H1 (cell line): ENCODE data around the gene HMGXB3. TPM values are rescaled to one million over a fixed set of nuclear protein-coding genes. Genes with fewer than 3 reads are reported as not detected.

Experiments
- CTCF ChIA-PET: fragments of 300-600 bp; sonication (Branson Sonifier 250); formaldehyde crosslinking; loops from one replicate; lab custom pipeline; 2021; ENCODE audit not compliant: partially characterized antibody; lab: Charles Lee
- POLR2A ChIA-PET: fragments of 300-600 bp; sonication (Branson Sonifier 250); formaldehyde crosslinking; loops from one replicate; lab custom pipeline; 2021; ENCODE audit warnings: inconsistent platforms; ENCODE audit not compliant: partially characterized antibody; lab: Charles Lee
- DNase-seq, 2 experiments: peaks; one replicate each; pipeline versions ENCODE4 v3.0.0 to v3.0.0-alpha.2; 2010 to 2022; ENCODE audit warnings: low spot score in 2 of 2, low read depth in 1 of 2, mixed read lengths in 1 of 2
- FAIRE-seq: peaks from 2 replicates; lab custom pipeline; 2011; peaks lifted over from hg19 to GRCh38; lab: Jason Lieb, UNC
- H2AFZ ChIP-seq: 2 replicates; pipeline ENCODE4 v1.8.1; 2012; ENCODE audit warnings: low read length, inconsistent platforms
- H2AK5ac ChIP-seq: 2 replicates; pipeline ENCODE4 v1.6.1; 2013; ENCODE audit warnings: low read depth, low read length
- H2BK120ac ChIP-seq: replicated peaks from 2 replicates; pipeline ENCODE3; 2013; ENCODE audit warnings: low read depth, low read length, inconsistent platforms
- H2BK12ac ChIP-seq: 2 replicates; pipeline ENCODE4 v1.6.1; 2013; ENCODE audit warnings: low read depth, low read length
- H2BK15ac ChIP-seq: 2 replicates; pipeline ENCODE4 v1.6.1; 2013; ENCODE audit warnings: low read length
- H2BK20ac ChIP-seq: 2 replicates; pipeline ENCODE4 v1.6.1; 2013; ENCODE audit warnings: low read length
- H2BK5ac ChIP-seq: 2 replicates; pipeline ENCODE4 v1.6.1; 2013; ENCODE audit warnings: low read depth, low read length
- H3K14ac ChIP-seq: 2 replicates; pipeline ENCODE4 v1.6.1; 2013; ENCODE audit warnings: inconsistent platforms; ENCODE audit not compliant: insufficient read length
- H3K18ac ChIP-seq: 2 replicates; pipeline ENCODE4 v1.6.1; 2013; ENCODE audit warnings: low read length; ENCODE audit errors: extremely low read depth
- H3K23ac ChIP-seq: 2 replicates; pipeline ENCODE4 v1.6.1; 2013; ENCODE audit warnings: inconsistent platforms; ENCODE audit not compliant: insufficient read length
- H3K23me2 ChIP-seq: 2 replicates; pipeline ENCODE4 v1.6.1; 2013; ENCODE audit warnings: low read depth, low read length
- H3K27ac ChIP-seq: 2 replicates; pipeline ENCODE4 v1.6.1; 2011; ENCODE audit warnings: low read depth, low read length, inconsistent platforms
- H3K27me3 ChIP-seq, 4 experiments: replicated peaks in 1 of 4; 1 replicate in 1 of 4; 2 replicates in 3 of 4; pipeline versions ENCODE4 v1.6.1 to v1.8.1; 2011 to 2013; ENCODE audit warnings: low read length in 3 of 4, mild to moderate bottlenecking in 3 of 4, inconsistent platforms in 2 of 4, mixed read lengths in 2 of 4, moderate library complexity in 1 of 4; ENCODE audit not compliant: control insufficient read depth in 3 of 4, insufficient read depth in 3 of 4; ENCODE audit errors: extremely low read depth in 1 of 4
- H3K36me3 ChIP-seq, 4 experiments: 2 replicates each; pipeline versions ENCODE4 v1.6.1 to v1.8.1; 2011 to 2013; ENCODE audit warnings: mild to moderate bottlenecking in 4 of 4, low read length in 3 of 4, moderate library complexity in 2 of 4, control low read depth in 1 of 4, inconsistent platforms in 1 of 4; ENCODE audit not compliant: insufficient read depth in 4 of 4, control insufficient read depth in 2 of 4
- H3K4ac ChIP-seq: replicated peaks from 2 replicates; pipeline ENCODE3; 2013; ENCODE audit warnings: low read length, low read depth, mixed read lengths, inconsistent platforms; ENCODE audit not compliant: insufficient read length
- H3K4me1 ChIP-seq, 4 experiments: replicated peaks in 1 of 4; 1 replicate in 1 of 4; 2 replicates in 3 of 4; pipeline versions ENCODE4 v1.6.1 to v1.8.1; 2011 to 2013; ENCODE audit warnings: low read length in 3 of 4, inconsistent platforms in 2 of 4, mixed read lengths in 1 of 4; ENCODE audit not compliant: insufficient read depth in 4 of 4, control insufficient read depth in 3 of 4
- H3K4me2 ChIP-seq, 2 experiments: 2 replicates each; pipeline versions ENCODE4 v1.6.1 to v1.8.1; 2011 to 2013; ENCODE audit warnings: low read depth in 2 of 2, low read length in 2 of 2, control low read depth in 1 of 2, inconsistent platforms in 1 of 2, mild to moderate bottlenecking in 1 of 2; ENCODE audit not compliant: insufficient read depth in 1 of 2
- H3K4me3 ChIP-seq, 4 experiments: fragments of 200-600, 300-600 bp in 1 of 4; sonication (generic), shearing (Covaris generic), sonication (Bioruptor Twin) in 1 of 4; 2 replicates each; pipeline versions ENCODE4 v1.5.1 to v1.8.1; 2011 to 2016; ENCODE audit warnings: low read length in 4 of 4, low read depth in 3 of 4, control low read depth in 2 of 4, inconsistent platforms in 2 of 4, mild to moderate bottlenecking in 2 of 4, mixed read lengths in 1 of 4, moderate library complexity in 1 of 4; ENCODE audit not compliant: insufficient read depth in 2 of 4; ENCODE audit errors: extremely low read depth in 1 of 4
- H3K56ac ChIP-seq: replicated peaks from 2 replicates; pipeline ENCODE3; 2013; ENCODE audit warnings: low read depth, mild to moderate bottlenecking, mixed read lengths, low read length, inconsistent platforms; ENCODE audit not compliant: insufficient read length
- H3K79me1 ChIP-seq: 2 replicates; pipeline ENCODE4 v1.6.1; 2013; ENCODE audit warnings: low read depth, low read length, control low read depth
- H3K79me2 ChIP-seq, 2 experiments: 2 replicates each; pipeline versions ENCODE4 v1.6.1 to v1.8.1; 2012 to 2013; ENCODE audit warnings: low read length in 2 of 2, mild to moderate bottlenecking in 2 of 2, inconsistent platforms in 1 of 2; ENCODE audit not compliant: insufficient read depth in 2 of 2, control insufficient read depth in 1 of 2
- H3K9ac ChIP-seq, 4 experiments: replicated peaks in 1 of 4; 1 replicate in 1 of 4; 2 replicates in 3 of 4; pipeline versions ENCODE4 v1.6.1 to v1.8.1; 2011 to 2013; ENCODE audit warnings: low read depth in 3 of 4, low read length in 3 of 4, control low read depth in 2 of 4, mild to moderate bottlenecking in 2 of 4, moderate library complexity in 2 of 4, inconsistent platforms in 1 of 4; ENCODE audit errors: extremely low read depth in 1 of 4
- H3K9me3 ChIP-seq, 2 experiments: 2 replicates each; pipeline versions ENCODE4 v1.6.1 to v1.8.1; 2012 to 2013; ENCODE audit warnings: mild to moderate bottlenecking in 2 of 2, moderate library complexity in 2 of 2, control low read depth in 1 of 2, inconsistent platforms in 1 of 2, low read depth in 1 of 2, low read length in 1 of 2, mixed read lengths in 1 of 2; ENCODE audit not compliant: insufficient read depth in 2 of 2
- H4K20me1 ChIP-seq, 2 experiments: replicated peaks in 1 of 2; 2 replicates each; pipeline versions ENCODE3 to v1.8.1; 2011 to 2013; ENCODE audit warnings: inconsistent platforms in 2 of 2, low read length in 2 of 2, mild to moderate bottlenecking in 1 of 2; ENCODE audit not compliant: insufficient read depth in 2 of 2, control insufficient read depth in 1 of 2
- H4K5ac ChIP-seq: 2 replicates; pipeline ENCODE4 v1.6.1; 2013; ENCODE audit warnings: low read length, low read depth, mixed read lengths, inconsistent platforms; ENCODE audit not compliant: insufficient read length
- H4K8ac ChIP-seq: 2 replicates; pipeline ENCODE4 v1.8.0; 2013; ENCODE audit warnings: mild to moderate bottlenecking, moderate library complexity, low read length, inconsistent platforms; ENCODE audit not compliant: insufficient read depth; ENCODE audit errors: extremely low read depth
- H4K91ac ChIP-seq: replicated peaks from 2 replicates; pipeline ENCODE3; 2013; ENCODE audit warnings: low read length, mixed read lengths, inconsistent platforms; ENCODE audit not compliant: insufficient read length
- CEBPB ChIP-seq: IDR thresholded peaks from 2 replicates; pipeline ENCODE4 v1.6.1; 2012; ENCODE audit warnings: low read depth, low read length
- EGR1 ChIP-seq: IDR thresholded peaks from 2 replicates; pipeline ENCODE4 v1.6.1; 2011; ENCODE audit warnings: low read depth, low read length, borderline replicate concordance
- JUN ChIP-seq: IDR thresholded peaks from 2 replicates; pipeline ENCODE4 v1.6.1; 2011; ENCODE audit warnings: low read depth, mild to moderate bottlenecking, improper control_type of control experiment, low read length
- MAFK ChIP-seq: IDR thresholded peaks from 2 replicates; pipeline ENCODE4 v1.6.1; 2012; ENCODE audit warnings: low read depth, mild to moderate bottlenecking, improper control_type of control experiment, low read length
- SIN3A ChIP-seq, 2 experiments: IDR thresholded peaks in 1 of 2; conservative IDR thresholded peaks in 1 of 2; 2 replicates each; pipeline ENCODE4 v1.6.1; 2011 to 2012; ENCODE audit warnings: low read length in 2 of 2, improper control_type of control experiment in 1 of 2, low read depth in 1 of 2, mild to moderate bottlenecking in 1 of 2
- WGBS, 2 experiments: shearing (Covaris generic) in 1 of 2; methylation state at CpG; one replicate each; pipeline versions ENCODE4 v1.1.6 to v1.1.7; 2013 to 2015; ENCODE audit warnings: low lambda C conversion rate in 2 of 2, mixed read lengths in 2 of 2, inconsistent platforms in 1 of 2, low coverage in 1 of 2, missing lambda C conversion rate in 1 of 2; ENCODE audit not compliant: insufficient replicate concordance in 2 of 2, insufficient coverage in 1 of 2, insufficient read length in 1 of 2; ENCODE audit errors: extremely low coverage in 1 of 2, missing lambda C conversion rate in 1 of 2; 5-methylcytosine and 5-hydroxymethylcytosine counted together
- polyA plus RNA-seq, 7 experiments: library from polyadenylated mRNA; depleted of rRNA in 3 of 7; stranded (reverse) in 5 of 7; unstranded in 2 of 7; fragments of >200 nt in 5 of 7; fragments of 200-250 nt in 2 of 7; gene quantifications; 1 replicate in 5 of 7; 2 replicates in 1 of 7; 4 replicates in 1 of 7; pipeline versions ENCODE4 v1.2.1 to v1.2.3, GENCODE V29; 2011 to 2013; ENCODE audit warnings: missing spikeins in 2 of 7, mixed read lengths in 2 of 7
- total RNA-seq: library from RNA; stranded (reverse); fragmentation: NEBNext Ultra II Directional; extraction: Animal tissue kit (Norgen Biotek cat#: 25700); gene quantifications from 2 replicates; pipeline ENCODE4 v1.2.1, GENCODE V29; 2021
- TF ChIP-seq, protein P1 (sequence below): IDR thresholded peaks from 2 replicates; pipeline ENCODE4 v1.6.1; 2012; ENCODE audit warnings: low read length, inconsistent platforms

Gene HMGXB3
- total and polyA plus RNA-seq, 2 of the 8 experiments (the other 6 are each of a cell fraction or from before 2014, with no cell fraction given): 26.8 to 28.0 TPM

- no peak overlapping the region for H3K4me3 ChIP-seq
- no peak overlapping the region for H3K14ac ChIP-seq
- no peak overlapping the region for H3K27ac ChIP-seq
- no peak overlapping the region for H2BK120ac ChIP-seq
- peaks cover 0 to 4% (median 1%) of the 10 kb centered on the region in 4 experiments; a peak in 4 of 7 replicates for H3K4me1 ChIP-seq
- H2AK5ac ChIP-seq: no peak overlapping the region
- no peak overlapping the region for H4K8ac ChIP-seq
- no peak overlapping the region for H4K91ac ChIP-seq
- no peaks in the 10 kb centered on the region for H3K27me3 ChIP-seq
- H3K4ac ChIP-seq: no peak overlapping the region
- 88% methylated on average over 8 of the region's 8 CpGs; no CpG with 5 or more reads in 1 of the 2 experiments for WGBS, 2 experiments
- no peaks in the 10 kb centered on the region for H3K23me2 ChIP-seq
- no peak overlapping the region for H3K23ac ChIP-seq
- no peak overlapping the region for H3K9ac ChIP-seq
- no peak overlapping the region for H2BK20ac ChIP-seq
- no peak overlapping the region for H2BK5ac ChIP-seq
- H3K4me2 ChIP-seq: no peak overlapping the region
- H3K79me2 ChIP-seq: no peaks in the 10 kb centered on the region
- no peak overlapping the region for H2BK12ac ChIP-seq
- H2BK15ac ChIP-seq: no peak overlapping the region
- H3K79me1 ChIP-seq: no peaks in the 10 kb centered on the region
- DNase-seq: peak in 1 of 2 experiments; percentile 20
- CTCF ChIA-PET: interaction anchor here (1.1 to 4.8 kb wide), 8 partner anchors 10 to 99 kb away, joined by 4 to 20 read pairs (median 8); no protein-coding TSS in a partner anchor
- no peaks in the 10 kb centered on the region for H3K9me3 ChIP-seq
- no peak overlapping the region for H3K56ac ChIP-seq
- FAIRE-seq: no peak
- POLR2A ChIA-PET: interaction anchor here (2.0 kb wide), 1 partner anchor 10 kb away, joined by 6 read pairs; the partner anchor contains the start of gene CSF1R
- no peak overlapping the region for H4K5ac ChIP-seq
- H2AFZ ChIP-seq: no peak overlapping the region
- no peaks in the 10 kb centered on the region for H4K20me1 ChIP-seq
- H3K18ac ChIP-seq: no peak overlapping the region
- H3K36me3 ChIP-seq: no peaks in the 10 kb centered on the region
- TF ChIP-seq JUN (no peak), EGR1 (no peak), SIN3A (conservative IDR thresholded peaks at IDR 0.05 in 1 of 2, IDR thresholded peaks at IDR 0.05 in 1 of 2; ENCODE audit: low read depth in 1 of 2, low read length in 2 of 2) (no peak), CEBPB (no peak), MAFK (no peak)
- TF ChIP-seq, protein P1, sequence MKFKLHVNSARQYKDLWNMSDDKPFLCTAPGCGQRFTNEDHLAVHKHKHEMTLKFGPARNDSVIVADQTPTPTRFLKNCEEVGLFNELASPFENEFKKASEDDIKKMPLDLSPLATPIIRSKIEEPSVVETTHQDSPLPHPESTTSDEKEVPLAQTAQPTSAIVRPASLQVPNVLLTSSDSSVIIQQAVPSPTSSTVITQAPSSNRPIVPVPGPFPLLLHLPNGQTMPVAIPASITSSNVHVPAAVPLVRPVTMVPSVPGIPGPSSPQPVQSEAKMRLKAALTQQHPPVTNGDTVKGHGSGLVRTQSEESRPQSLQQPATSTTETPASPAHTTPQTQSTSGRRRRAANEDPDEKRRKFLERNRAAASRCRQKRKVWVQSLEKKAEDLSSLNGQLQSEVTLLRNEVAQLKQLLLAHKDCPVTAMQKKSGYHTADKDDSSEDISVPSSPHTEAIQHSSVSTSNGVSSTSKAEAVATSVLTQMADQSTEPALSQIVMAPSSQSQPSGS: no peak
Measured at GRCh38 chr5:150077060-150077459, 76.5 kb downstream of the HMGXB3 start.
